ENCODE data around the gene TMEM63B. TPM values are rescaled to one million over a fixed set of nuclear protein-coding genes. Genes with fewer than 3 reads are reported as not detected.
"Not testable (repeated sequence)": the region's sequence is repeated elsewhere in the genome, so short reads cannot be mapped to it uniquely, and the experiment has no call there.

The TMEM63B gene
- total and polyA plus RNA-seq, 5 donors from 2014 or later = 1.3 to 20.5 (median 1.4) TPM

DNA sequence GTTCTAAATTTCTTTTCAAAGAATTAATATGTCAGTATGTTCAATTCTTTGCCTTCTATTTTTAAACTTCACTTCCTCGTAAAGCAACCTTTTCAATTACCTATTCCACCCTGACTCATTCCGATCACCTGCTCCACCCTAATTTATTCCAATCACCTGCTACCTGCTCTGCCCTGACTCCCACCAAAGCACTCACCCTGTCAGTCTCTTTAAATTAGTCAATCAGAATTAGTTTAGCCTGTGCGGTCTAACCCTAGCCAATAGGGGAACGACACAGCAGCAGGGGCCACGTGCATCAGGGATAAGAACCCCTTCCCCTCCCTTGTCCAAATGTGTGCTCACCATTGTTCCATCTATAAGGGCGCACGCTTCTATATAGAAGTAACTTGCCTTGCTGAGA is 58.0 kb downstream of the TMEM63B start:
- H3K36me3 Mint-ChIP-seq; H3K9me3 ChIP-seq (ENCODE audit: control insufficient read depth in 2 of 2, low read length in 2 of 2); H3K27ac ChIP-seq (ENCODE audit: insufficient read depth, low read length, poor library complexity, severe bottlenecking); H3K27me3 ChIP-seq (ENCODE audit: control insufficient read depth, insufficient read depth, low read length); H3K9me3 Mint-ChIP-seq; H3K4me1 ChIP-seq (ENCODE audit: control insufficient read depth, insufficient read depth, low read length, poor library complexity, severe bottlenecking); H3K36me3 ChIP-seq (ENCODE audit: control insufficient read depth, insufficient read depth, low read length); DNase-seq; H3K4me3 ChIP-seq (ENCODE audit: low read depth, low read length); H3K27me3 Mint-ChIP-seq; H3K4me3 Mint-ChIP-seq; ATAC-seq (ENCODE audit: low read depth in 2 of 2): not testable (repeated sequence)
- Mint-ChIP-seq H3K4me1 (peaks cover 5 to 12% (median 8%) of the 10 kb centered on the region in 4 donors), H3K27ac (peak overlapping the region in 1 of 3 donors; percentile 79)

DNA sequence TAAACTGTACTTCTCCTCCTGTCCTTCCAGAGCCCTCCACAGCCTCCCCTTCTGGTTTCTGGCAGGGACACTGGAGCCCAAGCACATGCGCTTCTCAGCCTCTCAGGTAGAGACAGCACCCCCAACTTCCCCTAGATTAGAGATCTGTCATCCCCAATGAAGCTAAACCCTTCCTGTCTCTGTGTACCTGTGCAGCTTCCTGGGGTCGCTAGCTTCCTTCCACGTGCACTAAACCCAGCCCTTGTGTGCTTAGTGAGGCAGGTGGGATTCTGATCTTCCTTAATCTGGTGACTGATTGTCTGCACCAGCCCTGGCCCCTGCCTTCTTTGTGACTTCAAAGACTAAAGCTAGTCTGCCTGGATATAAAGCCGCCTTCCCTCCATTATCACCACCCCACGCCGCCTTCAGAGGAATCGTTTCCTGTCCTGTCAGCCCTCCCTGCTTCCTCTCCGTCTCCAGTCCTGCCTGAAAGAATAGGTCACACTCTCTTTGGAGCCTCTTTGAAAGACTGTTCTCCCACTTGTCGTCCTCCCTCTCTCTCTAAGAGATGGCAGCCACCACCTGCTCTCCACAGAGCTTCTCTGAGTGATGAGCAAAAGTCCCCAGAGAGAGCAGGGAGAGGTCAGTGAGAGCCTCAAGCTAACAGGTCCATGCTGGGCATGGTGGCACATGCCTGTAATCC is 58.7 kb downstream of the TMEM63B start:
- Histone ChIP-seq H3K27me3 (ENCODE audit: control insufficient read depth, insufficient read depth, low read length) (no peaks in the 10 kb centered on the region), H3K36me3 (ENCODE audit: control insufficient read depth, insufficient read depth, low read length) (no peaks in the 10 kb centered on the region), H3K27ac (ENCODE audit: insufficient read depth, low read length, poor library complexity, severe bottlenecking) (no peak overlapping the region), H3K4me3 (ENCODE audit: low read depth, low read length) (no peak overlapping the region), H3K4me1 (ENCODE audit: control insufficient read depth, insufficient read depth, low read length, poor library complexity, severe bottlenecking) (peaks cover 5% of the 10 kb centered on the region), H3K9me3 (ENCODE audit: control insufficient read depth in 2 of 2, low read length in 2 of 2) (no peaks in the 10 kb centered on the region)
- peak in 1 of 2 donors; percentile 69 for ATAC-seq (ENCODE audit: low read depth in 2 of 2)
- H3K27ac Mint-ChIP-seq = peak overlapping the region in 2 of 3 donors; percentile 37 to 79
- no peaks in the 10 kb centered on the region for H3K27me3 Mint-ChIP-seq
- peak overlapping the region in 3 of 4 donors; percentile 17 to 60 (median 50) for H3K4me3 Mint-ChIP-seq
- peak in 1 of 3 donors; percentile 35 for DNase-seq
- no peaks in the 10 kb centered on the region for H3K36me3 Mint-ChIP-seq
- no peaks in the 10 kb centered on the region for H3K9me3 Mint-ChIP-seq
- H3K4me1 Mint-ChIP-seq = peaks cover 5 to 12% (median 8%) of the 10 kb centered on the region in 4 donors

DNA sequence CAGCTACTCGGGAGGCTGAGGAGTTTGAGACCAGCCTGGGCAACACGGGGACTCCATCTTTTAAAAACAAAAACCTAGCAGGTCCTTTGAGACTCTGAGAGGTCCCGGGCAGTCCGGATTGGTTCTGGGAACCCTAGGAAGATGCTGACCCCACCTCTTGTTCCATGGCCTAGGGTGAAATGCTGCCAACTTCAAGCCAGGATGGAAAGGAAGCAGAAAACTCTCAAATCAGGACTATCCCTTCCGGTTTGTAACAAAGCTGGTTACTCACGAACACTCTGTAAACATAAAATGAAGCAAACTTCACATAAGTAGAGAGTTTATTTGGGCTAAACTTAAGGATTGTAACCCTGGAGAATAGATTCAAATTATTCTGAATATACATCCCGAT is 59.3 kb downstream of the TMEM63B start:
- H3K27me3 ChIP-seq (ENCODE audit: control insufficient read depth, insufficient read depth, low read length) = no peaks in the 10 kb centered on the region
- no peaks in the 10 kb centered on the region for H3K9me3 ChIP-seq (ENCODE audit: control insufficient read depth in 2 of 2, low read length in 2 of 2)
- H3K36me3 Mint-ChIP-seq = no peaks in the 10 kb centered on the region
- H3K4me3 Mint-ChIP-seq = no peak overlapping the region
- no peaks in the 10 kb centered on the region for H3K36me3 ChIP-seq (ENCODE audit: control insufficient read depth, insufficient read depth, low read length)
- H3K4me1 Mint-ChIP-seq = peaks cover 5 to 12% (median 8%) of the 10 kb centered on the region in 4 donors
- DNase-seq = no peak
- ATAC-seq (ENCODE audit: low read depth in 2 of 2) = no peak
- no peaks in the 10 kb centered on the region for H3K9me3 Mint-ChIP-seq
- H3K4me1 ChIP-seq (ENCODE audit: control insufficient read depth, insufficient read depth, low read length, poor library complexity, severe bottlenecking) = peaks cover 5% of the 10 kb centered on the region
- no peak overlapping the region for H3K27ac ChIP-seq (ENCODE audit: insufficient read depth, low read length, poor library complexity, severe bottlenecking)
- no peak overlapping the region for H3K4me3 ChIP-seq (ENCODE audit: low read depth, low read length)
- H3K27me3 Mint-ChIP-seq = no peaks in the 10 kb centered on the region
- peak overlapping the region in 1 of 3 donors; percentile 79 for H3K27ac Mint-ChIP-seq

DNA sequence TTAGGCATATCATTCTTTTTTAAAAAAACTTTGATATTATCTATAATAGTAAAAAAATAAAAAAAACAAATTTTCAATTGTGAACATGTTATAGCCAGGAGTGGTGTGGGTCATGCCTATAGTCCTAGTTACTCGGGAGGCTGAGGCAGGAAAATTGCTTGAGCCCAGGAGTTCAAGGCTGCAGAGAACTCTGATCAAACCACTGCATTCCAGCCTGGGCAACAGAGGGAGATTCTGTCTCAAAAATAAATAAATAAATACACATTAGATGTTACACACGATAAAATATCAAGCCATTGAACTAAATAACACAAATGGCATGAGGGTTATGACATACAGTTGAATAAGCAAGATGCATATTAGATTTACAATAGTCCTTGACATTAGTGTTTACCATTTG is 61.5 kb downstream of the TMEM63B start:
- H3K36me3 ChIP-seq (ENCODE audit: control insufficient read depth, insufficient read depth, low read length) = no peaks in the 10 kb centered on the region
- no peak overlapping the region for H3K27ac ChIP-seq (ENCODE audit: insufficient read depth, low read length, poor library complexity, severe bottlenecking)
- H3K4me3 Mint-ChIP-seq = no peak overlapping the region
- peaks cover 5% of the 10 kb centered on the region for H3K4me1 ChIP-seq (ENCODE audit: control insufficient read depth, insufficient read depth, low read length, poor library complexity, severe bottlenecking)
- DNase-seq (no peak), ATAC-seq (ENCODE audit: low read depth in 2 of 2) (no peak)
- no peaks in the 10 kb centered on the region for H3K27me3 ChIP-seq (ENCODE audit: control insufficient read depth, insufficient read depth, low read length)
- H3K4me1 Mint-ChIP-seq = peaks cover 5 to 12% (median 8%) of the 10 kb centered on the region in 4 donors
- H3K9me3 Mint-ChIP-seq = peaks cover 0 to 2% (median 0%) of the 10 kb centered on the region in 7 donors
- H3K4me3 ChIP-seq (ENCODE audit: low read depth, low read length) = no peak overlapping the region
- no peak overlapping the region for H3K27ac Mint-ChIP-seq
- H3K9me3 ChIP-seq (ENCODE audit: control insufficient read depth in 2 of 2, low read length in 2 of 2) = no peaks in the 10 kb centered on the region
- no peaks in the 10 kb centered on the region for H3K27me3 Mint-ChIP-seq
- H3K36me3 Mint-ChIP-seq = no peaks in the 10 kb centered on the region

DNA sequence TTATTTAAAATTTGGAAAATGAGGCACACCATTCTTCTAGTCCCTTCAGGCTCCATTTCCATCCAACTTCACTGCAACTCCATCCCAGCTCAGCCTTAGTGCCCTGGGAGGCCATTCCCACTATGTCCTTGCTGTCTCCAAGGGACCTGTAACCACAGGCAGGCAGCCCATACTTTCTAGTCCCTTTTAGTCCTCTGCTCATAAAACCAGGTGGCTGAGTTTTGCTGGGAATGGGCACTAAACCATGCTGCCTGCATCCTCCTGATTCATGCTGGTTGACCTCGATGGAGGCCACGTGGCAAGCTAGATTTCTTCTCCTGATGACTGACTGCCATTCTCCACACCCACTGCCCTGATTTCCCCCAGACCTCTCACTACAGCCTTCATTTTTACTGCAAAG is 61.9 kb downstream of the TMEM63B start:
- no peak for ATAC-seq (ENCODE audit: low read depth in 2 of 2)
- Mint-ChIP-seq H3K4me1 (peaks cover 5 to 12% (median 8%) of the 10 kb centered on the region in 4 donors), H3K27ac (no peak overlapping the region)

DNA sequence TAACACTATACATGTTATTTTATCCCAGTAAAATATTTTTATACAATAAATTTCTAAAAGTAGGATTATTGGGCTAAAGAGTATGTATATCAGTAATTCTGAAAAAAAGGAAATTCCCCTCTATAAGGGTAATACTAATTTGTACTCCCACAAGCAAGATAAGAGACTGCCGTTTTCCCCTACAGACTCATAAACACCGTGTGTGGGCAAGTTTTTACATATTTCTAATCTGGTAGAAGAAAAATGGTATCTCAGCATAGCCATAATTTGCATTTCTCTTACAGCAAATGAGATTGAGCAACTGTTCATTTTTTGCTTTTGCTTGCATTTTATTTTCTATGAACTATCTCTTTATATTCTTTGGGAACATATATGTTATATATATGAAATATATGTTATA is 63.4 kb downstream of the TMEM63B start:
- Histone ChIP-seq H3K27me3 (ENCODE audit: control insufficient read depth, insufficient read depth, low read length) (no peaks in the 10 kb centered on the region), H3K36me3 (ENCODE audit: control insufficient read depth, insufficient read depth, low read length) (no peaks in the 10 kb centered on the region), H3K9me3 (ENCODE audit: control insufficient read depth in 2 of 2, low read length in 2 of 2) (no peaks in the 10 kb centered on the region), H3K27ac (ENCODE audit: insufficient read depth, low read length, poor library complexity, severe bottlenecking) (no peak overlapping the region), H3K4me1 (ENCODE audit: control insufficient read depth, insufficient read depth, low read length, poor library complexity, severe bottlenecking) (peaks cover 4% of the 10 kb centered on the region), H3K4me3 (ENCODE audit: low read depth, low read length) (no peak overlapping the region)
- peak in 1 of 3 donors; percentile 15 for DNase-seq
- Mint-ChIP-seq H3K4me3 (no peak overlapping the region), H3K27ac (no peak overlapping the region), H3K27me3 (peaks cover 6% of the 10 kb centered on the region), H3K9me3 (peaks cover 0 to 2% (median 0%) of the 10 kb centered on the region in 7 donors), H3K36me3 (no peaks in the 10 kb centered on the region), H3K4me1 (peaks cover 5 to 8% (median 6%) of the 10 kb centered on the region in 4 donors)
- no peak for ATAC-seq (ENCODE audit: low read depth in 2 of 2)

More for the DNA sequence above, 61.9 kb downstream of the TMEM63B start:
- peaks cover 2% of the 10 kb centered on the region for H3K27me3 Mint-ChIP-seq
- peaks cover 5% of the 10 kb centered on the region for H3K4me1 ChIP-seq (ENCODE audit: control insufficient read depth, insufficient read depth, low read length, poor library complexity, severe bottlenecking)
- H3K27ac ChIP-seq (ENCODE audit: insufficient read depth, low read length, poor library complexity, severe bottlenecking) = no peak overlapping the region
- no peak overlapping the region for H3K4me3 Mint-ChIP-seq
- no peaks in the 10 kb centered on the region for H3K9me3 ChIP-seq (ENCODE audit: control insufficient read depth in 2 of 2, low read length in 2 of 2)
- no peaks in the 10 kb centered on the region for H3K36me3 ChIP-seq (ENCODE audit: control insufficient read depth, insufficient read depth, low read length)
- no peak overlapping the region for H3K4me3 ChIP-seq (ENCODE audit: low read depth, low read length)
- peaks cover 0 to 2% (median 0%) of the 10 kb centered on the region in 7 donors for H3K9me3 Mint-ChIP-seq
- H3K36me3 Mint-ChIP-seq = no peaks in the 10 kb centered on the region
- DNase-seq = no peak
- H3K27me3 ChIP-seq (ENCODE audit: control insufficient read depth, insufficient read depth, low read length) = no peaks in the 10 kb centered on the region

DNA sequence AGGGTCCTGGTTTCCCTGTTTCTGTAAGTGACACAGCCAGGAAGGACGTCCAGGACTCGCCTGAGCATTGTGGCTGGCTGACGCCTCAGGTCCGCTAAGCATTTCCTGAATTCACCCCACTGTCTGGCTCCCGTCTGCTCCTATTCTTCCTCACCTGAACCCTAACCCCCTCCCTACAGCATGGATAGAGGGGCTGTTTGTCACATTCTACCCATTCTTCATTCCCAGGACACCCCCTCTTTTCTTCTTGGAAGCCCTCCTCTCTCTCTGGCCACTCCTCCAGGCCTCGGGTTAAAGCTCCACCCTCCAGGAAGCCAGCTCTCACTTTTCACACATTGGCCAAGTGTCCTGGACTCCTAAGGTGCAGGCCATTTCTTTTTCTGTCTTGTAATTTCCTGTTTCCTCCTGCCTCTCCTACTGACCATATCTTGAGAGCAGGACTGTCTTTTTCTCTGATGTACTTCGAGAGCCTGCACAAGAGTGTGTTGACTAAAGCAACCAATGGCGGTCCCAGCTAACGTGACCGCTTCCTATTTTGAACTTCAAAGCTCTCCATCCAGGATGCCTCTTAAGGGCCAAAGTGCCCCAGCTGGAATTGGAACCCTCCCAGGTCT is 65.2 kb downstream of the TMEM63B start:
- no peak overlapping the region for H3K4me3 Mint-ChIP-seq
- H3K27ac ChIP-seq (ENCODE audit: insufficient read depth, low read length, poor library complexity, severe bottlenecking) = no peak overlapping the region
- no peak for DNase-seq
- no peaks in the 10 kb centered on the region for H3K4me1 Mint-ChIP-seq
- H3K36me3 ChIP-seq (ENCODE audit: control insufficient read depth, insufficient read depth, low read length) = no peaks in the 10 kb centered on the region
- no peaks in the 10 kb centered on the region for H3K27me3 ChIP-seq (ENCODE audit: control insufficient read depth, insufficient read depth, low read length)
- no peak for ATAC-seq (ENCODE audit: low read depth in 2 of 2)
- H3K27me3 Mint-ChIP-seq = peaks cover 6% of the 10 kb centered on the region
- H3K27ac Mint-ChIP-seq = no peak overlapping the region
- H3K36me3 Mint-ChIP-seq = no peaks in the 10 kb centered on the region
- H3K9me3 ChIP-seq (ENCODE audit: control insufficient read depth in 2 of 2, low read length in 2 of 2) = no peaks in the 10 kb centered on the region
- H3K4me1 ChIP-seq (ENCODE audit: control insufficient read depth, insufficient read depth, low read length, poor library complexity, severe bottlenecking) = no peaks in the 10 kb centered on the region
- no peak overlapping the region for H3K4me3 ChIP-seq (ENCODE audit: low read depth, low read length)
- peaks cover 0 to 2% (median 0%) of the 10 kb centered on the region in 7 donors for H3K9me3 Mint-ChIP-seq

All from CD4-positive, CD25-positive, alpha-beta regulatory T cell (primary cell).